ENCODE data around the gene TIAM2. TPM values are rescaled to one million over a fixed set of nuclear protein-coding genes. Genes with fewer than 3 reads are reported as not detected.

The TIAM2 gene
- total and polyA plus RNA-seq, 9 of the 15 experiments (the other 6 are each of a cell fraction or from before 2014, with no cell fraction given) = 0.73 to 6.5 (median 4.3) TPM

DNA sequence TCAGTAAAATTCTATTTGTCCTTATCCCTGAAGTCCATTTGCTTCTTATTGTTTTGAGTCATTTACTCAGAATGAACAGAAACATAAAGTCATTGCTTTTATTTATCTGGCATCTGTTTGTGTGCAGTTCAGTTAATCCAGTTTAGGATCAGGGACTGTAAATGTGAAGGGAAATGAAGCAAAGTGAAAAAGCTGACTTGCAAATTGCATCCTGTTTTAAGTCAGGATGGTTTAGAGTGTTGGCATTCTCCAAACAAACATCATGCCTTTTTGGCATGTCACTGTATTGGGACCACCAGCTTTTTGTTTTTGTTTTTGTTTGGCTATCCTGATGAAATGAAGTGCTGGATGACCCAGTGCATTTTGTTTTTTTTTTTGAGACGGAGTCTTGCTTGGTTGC, 168.5 kb downstream of the TIAM2 start (continued):
- TF ChIP-seq, protein P1, sequence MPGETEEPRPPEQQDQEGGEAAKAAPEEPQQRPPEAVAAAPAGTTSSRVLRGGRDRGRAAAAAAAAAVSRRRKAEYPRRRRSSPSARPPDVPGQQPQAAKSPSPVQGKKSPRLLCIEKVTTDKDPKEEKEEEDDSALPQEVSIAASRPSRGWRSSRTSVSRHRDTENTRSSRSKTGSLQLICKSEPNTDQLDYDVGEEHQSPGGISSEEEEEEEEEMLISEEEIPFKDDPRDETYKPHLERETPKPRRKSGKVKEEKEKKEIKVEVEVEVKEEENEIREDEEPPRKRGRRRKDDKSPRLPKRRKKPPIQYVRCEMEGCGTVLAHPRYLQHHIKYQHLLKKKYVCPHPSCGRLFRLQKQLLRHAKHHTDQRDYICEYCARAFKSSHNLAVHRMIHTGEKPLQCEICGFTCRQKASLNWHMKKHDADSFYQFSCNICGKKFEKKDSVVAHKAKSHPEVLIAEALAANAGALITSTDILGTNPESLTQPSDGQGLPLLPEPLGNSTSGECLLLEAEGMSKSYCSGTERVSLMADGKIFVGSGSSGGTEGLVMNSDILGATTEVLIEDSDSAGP (CRISPR knock-in tag; IDR thresholded peaks at IDR 0.05) = no peak
- TF ChIP-seq ELF2 (CRISPR knock-in tag; IDR thresholded peaks at IDR 0.05) (no peak), ZFPM2 (CRISPR knock-in tag; IDR thresholded peaks at IDR 0.05) (no peak)

DNA sequence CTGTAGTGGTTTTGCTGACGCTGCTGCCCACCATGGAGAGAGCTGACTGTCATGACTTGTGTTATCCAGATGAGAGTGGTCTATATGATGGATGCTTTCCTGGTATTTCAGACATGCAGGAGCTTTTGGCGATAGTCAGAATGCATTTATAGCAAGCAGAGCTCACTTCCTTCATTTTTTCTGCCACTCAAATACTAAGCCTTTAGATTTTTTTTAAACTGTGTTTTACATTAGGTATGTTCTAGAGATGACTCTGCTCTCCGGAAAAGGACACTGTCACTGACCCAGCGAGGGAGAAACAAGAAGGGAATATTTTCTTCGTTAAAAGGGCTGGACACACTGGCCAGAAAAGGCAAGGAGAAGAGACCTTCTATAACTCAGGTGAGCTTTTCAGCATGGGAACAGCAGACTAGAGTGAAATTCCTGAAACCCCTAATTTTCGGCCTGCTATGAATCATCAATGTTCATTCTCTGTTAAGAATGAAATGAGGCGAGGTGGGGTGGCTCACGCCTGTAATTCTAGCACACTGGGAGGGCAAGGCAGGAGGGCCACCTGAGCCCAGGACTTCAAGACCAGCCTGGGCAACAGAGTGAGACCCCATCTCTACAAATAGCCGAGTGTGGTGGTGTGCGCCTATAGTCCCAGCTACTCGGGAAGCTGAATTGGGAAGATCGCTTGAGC, 170.1 kb downstream of the TIAM2 start:
- no peak overlapping the region for H2AFZ ChIP-seq (ENCODE audit: low read depth, low read length)
- FAIRE-seq (no peak), ATAC-seq (no peak), DNase-seq (ENCODE audit: extremely low read depth in 1 of 4, low spot score in 3 of 4) (no peak)
- peaks cover 9 to 29% of the 10 kb centered on the region in 2 experiments; a peak in 4 of 5 replicates for H3K27me3 ChIP-seq (ENCODE audit: control insufficient read depth in 2 of 2, insufficient read depth in 2 of 2, low read length in 2 of 2)
- in situ Hi-C loops (cut with MboI) (no loop called here), intact Hi-C loops (cut with micrococcal nuclease) (no loop called here)
- 10% methylated on average over 12 of the region's 12 CpGs for WGBS (ENCODE audit: insufficient coverage, low coverage, missing lambda C conversion rate)
- H3K9me3 ChIP-seq (replicated peaks; ENCODE audit: control insufficient read depth, insufficient read depth, low read depth, low read length) = no peaks in the 10 kb centered on the region
- no peaks in the 10 kb centered on the region for H4K20me1 ChIP-seq (replicated peaks; ENCODE audit: control insufficient read depth, insufficient read depth, low read length)
- TF ChIP-seq MAZ (CRISPR knock-in tag; conservative IDR thresholded peaks at IDR 0.05 in 1 of 2, IDR thresholded peaks at IDR 0.05 in 1 of 2) (no peak), MXI1 (IDR thresholded peaks at IDR 0.05; ENCODE audit: low read depth, low read length) (no peak), ZNF507 (tag; conservative IDR thresholded peaks at IDR 0.05) (no peak), ZNF699 (CRISPR knock-in tag; IDR thresholded peaks at IDR 0.05; ENCODE audit: insufficient replicate concordance) (no peak), NFXL1 (CRISPR knock-in tag; IDR thresholded peaks at IDR 0.05) (no peak), GABPB1 (CRISPR knock-in tag; IDR thresholded peaks at IDR 0.05) (no peak), U2AF1 (optimal IDR thresholded peaks at IDR 0.05; ENCODE audit: low read depth, low read length) (no peak), RCOR1 (IDR thresholded peaks at IDR 0.05; ENCODE audit: borderline replicate concordance in 1 of 2, low read depth in 2 of 2, low read length in 2 of 2) (no peak)
- TF ChIP-seq, protein P2, sequence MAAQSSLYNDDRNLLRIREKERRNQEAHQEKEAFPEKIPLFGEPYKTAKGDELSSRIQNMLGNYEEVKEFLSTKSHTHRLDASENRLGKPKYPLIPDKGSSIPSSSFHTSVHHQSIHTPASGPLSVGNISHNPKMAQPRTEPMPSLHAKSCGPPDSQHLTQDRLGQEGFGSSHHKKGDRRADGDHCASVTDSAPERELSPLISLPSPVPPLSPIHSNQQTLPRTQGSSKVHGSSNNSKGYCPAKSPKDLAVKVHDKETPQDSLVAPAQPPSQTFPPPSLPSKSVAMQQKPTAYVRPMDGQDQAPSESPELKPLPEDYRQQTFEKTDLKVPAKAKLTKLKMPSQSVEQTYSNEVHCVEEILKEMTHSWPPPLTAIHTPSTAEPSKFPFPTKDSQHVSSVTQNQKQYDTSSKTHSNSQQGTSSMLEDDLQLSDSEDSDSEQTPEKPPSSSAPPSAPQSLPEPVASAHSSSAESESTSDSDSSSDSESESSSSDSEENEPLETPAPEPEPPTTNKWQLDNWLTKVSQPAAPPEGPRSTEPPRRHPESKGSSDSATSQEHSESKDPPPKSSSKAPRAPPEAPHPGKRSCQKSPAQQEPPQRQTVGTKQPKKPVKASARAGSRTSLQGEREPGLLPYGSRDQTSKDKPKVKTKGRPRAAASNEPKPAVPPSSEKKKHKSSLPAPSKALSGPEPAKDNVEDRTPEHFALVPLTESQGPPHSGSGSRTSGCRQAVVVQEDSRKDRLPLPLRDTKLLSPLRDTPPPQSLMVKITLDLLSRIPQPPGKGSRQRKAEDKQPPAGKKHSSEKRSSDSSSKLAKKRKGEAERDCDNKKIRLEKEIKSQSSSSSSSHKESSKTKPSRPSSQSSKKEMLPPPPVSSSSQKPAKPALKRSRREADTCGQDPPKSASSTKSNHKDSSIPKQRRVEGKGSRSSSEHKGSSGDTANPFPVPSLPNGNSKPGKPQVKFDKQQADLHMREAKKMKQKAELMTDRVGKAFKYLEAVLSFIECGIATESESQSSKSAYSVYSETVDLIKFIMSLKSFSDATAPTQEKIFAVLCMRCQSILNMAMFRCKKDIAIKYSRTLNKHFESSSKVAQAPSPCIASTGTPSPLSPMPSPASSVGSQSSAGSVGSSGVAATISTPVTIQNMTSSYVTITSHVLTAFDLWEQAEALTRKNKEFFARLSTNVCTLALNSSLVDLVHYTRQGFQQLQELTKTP (IDR thresholded peaks at IDR 0.05; ENCODE audit: low read depth in 1 of 2, partially characterized antibody in 2 of 2) = no peak
- H3K4me3 ChIP-seq = no peak overlapping the region
- ChIA-PET CTCF (ENCODE audit: low intra/inter-chr PET ratio) (no interaction called here), POLR2A (no interaction called here)
- no peak overlapping the region for H3K9ac ChIP-seq (ENCODE audit: insufficient read depth in 1 of 2, low read depth in 2 of 2, low read length in 2 of 2)
- no peaks in the 10 kb centered on the region for H3K9me1 ChIP-seq (ENCODE audit: control insufficient read depth, insufficient read depth, low read length)
- no peaks in the 10 kb centered on the region for H3K79me2 ChIP-seq (ENCODE audit: control insufficient read depth, insufficient read depth, low read length)
- no peaks in the 10 kb centered on the region for H3K36me3 ChIP-seq (ENCODE audit: control insufficient read depth, insufficient read depth, low read length)
- H3K4me1 ChIP-seq (replicated peaks in 1 of 2; ENCODE audit: control insufficient read depth in 2 of 2, insufficient read depth in 2 of 2, low read length in 2 of 2) = no peaks in the 10 kb centered on the region
- no peak overlapping the region for H3K4me2 ChIP-seq (ENCODE audit: insufficient read depth, low read length)
- H3K27ac ChIP-seq (ENCODE audit: extremely low read depth, low read depth, low read length) = no peak overlapping the region
- BruUV-seq (replicated peaks) = no TSS peak

Data from K562 (cell line).